Retinal pigment epithelial cell (primary cell): ENCODE measurements around the gene FAM20C.

Experiments used
- DNase-seq: peaks from one replicate; pipeline ENCODE4 v3.0.0-alpha.2; 2010; ENCODE audit warnings: low read depth
- H3K4me3 ChIP-seq: 2 replicates; pipeline ENCODE4 v1.5.1; 2011; ENCODE audit warnings: mild to moderate bottlenecking, low read length, control low read depth, moderate library complexity
- CTCF ChIP-seq: conservative IDR thresholded peaks from 2 replicates; pipeline ENCODE4 v1.5.1; 2011; ENCODE audit warnings: low read depth, low read length, control low read depth, inconsistent platforms

FAM20C gene

DNA sequence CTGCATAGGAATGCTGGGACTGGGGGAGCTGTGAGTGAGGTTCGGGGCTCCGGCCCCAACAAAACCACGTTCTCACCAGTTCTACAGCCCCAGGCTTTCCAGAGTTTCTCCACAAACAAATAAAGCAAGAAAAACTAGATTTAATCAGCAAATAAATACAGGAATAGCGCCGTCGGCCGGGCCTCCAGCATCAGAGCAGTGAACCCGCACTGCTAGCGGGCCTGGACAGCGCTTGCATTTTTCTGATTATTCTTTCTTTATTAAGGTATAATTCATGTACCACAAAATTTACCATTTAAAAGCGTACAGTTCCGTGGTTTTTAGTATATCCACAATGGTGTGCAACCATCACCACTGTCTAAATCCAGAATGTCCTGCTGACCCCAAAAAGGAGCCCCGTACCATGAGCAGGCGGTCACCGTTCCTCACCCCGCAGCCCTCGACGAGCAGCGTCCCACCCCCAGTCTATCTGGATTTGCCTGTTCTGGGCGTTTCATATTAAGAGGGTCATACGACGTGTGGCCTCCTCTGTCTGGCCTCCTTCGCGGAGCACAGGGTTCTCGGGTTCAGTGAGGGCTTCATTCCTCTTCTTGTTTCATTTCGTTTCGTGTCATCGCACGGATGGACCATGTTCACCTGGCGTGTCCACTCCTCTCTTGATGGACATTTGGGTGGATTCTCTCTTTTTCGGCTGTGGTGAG is 62.1 kb downstream of the FAM20C start:
- H3K4me3 ChIP-seq: no peak overlapping the region
- no peak for TF ChIP-seq CTCF
- no peak for DNase-seq

- no peak overlapping the region for H3K4me3 ChIP-seq
- no peak for TF ChIP-seq CTCF
- no peak for DNase-seq
Measured at GRCh38 chr7:255038-255435, 62.7 kb downstream of the FAM20C start.

GRCh38 chr7:255721-256361 is 63.5 kb downstream of the FAM20C start:
- no peak for DNase-seq
- no peak overlapping the region for H3K4me3 ChIP-seq
- no peak for TF ChIP-seq CTCF

GRCh38 chr7:256461-256940 is 64.1 kb downstream of the FAM20C start:
- no peak for DNase-seq
- no peak for TF ChIP-seq CTCF

DNA sequence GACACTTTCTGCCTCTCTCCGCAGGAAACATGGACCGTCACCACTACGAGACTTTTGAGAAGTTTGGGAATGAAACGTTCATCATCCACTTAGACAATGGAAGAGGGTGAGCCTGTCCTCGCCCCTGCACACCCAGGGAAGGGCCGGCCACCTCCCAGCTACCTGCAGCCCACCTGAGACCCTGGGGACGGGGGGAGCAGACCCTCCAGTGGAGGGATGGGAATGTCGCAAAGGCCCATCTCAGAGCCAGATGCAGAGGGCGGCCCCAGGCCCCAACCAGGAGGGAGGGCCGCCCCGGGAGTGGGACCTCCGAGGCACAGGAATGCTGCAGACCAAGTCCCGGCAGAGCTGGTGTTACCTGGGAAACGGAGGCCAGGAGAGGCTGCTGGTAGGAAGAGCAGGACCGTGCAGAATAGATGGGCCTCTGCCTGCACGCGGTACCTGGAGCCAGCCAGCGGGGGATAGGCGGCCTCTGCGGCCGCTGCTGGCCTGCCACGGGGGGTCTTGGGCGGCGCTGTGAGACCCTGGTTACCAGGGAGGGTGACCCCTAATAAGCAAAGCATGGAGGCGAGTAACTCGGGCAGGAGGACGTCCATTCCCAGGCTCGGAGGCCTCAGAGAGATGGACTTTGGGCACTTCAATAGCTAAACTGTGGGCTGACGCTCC is 64.7 kb downstream of the FAM20C start:
- H3K4me3 ChIP-seq: no peak overlapping the region
- no peak for TF ChIP-seq CTCF
- no peak for DNase-seq

More at GRCh38 chr7:256461-256940, 64.1 kb downstream of the FAM20C start:
- H3K4me3 ChIP-seq: no peak overlapping the region

DNA sequence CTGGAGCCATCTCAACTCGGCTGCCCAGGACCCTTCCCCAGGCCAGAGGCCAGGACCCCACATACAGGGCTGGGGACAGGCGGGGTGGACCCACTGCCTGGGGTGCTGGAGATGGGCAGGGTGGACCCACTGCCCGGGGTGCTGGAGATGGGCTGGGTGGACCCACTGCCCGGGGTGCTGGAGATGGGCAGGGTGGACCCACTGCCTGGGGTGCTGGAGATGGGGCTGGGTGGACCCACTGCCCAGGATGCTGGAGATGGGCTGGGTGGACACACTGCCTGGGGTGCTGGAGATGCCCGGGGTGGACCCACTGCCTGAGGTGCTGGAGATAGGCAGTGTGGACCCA is 65.2 kb downstream of the FAM20C start:
- TF ChIP-seq CTCF: no peak
- DNase-seq: no peak
- H3K4me3 ChIP-seq: no peak overlapping the region
